WI38 (cell line): ENCODE measurements around the gene DNAH1.

ENCODE experiments used
- H3K4me3 ChIP-seq: 2 replicates; pipeline ENCODE4 v1.5.1; 2011; ENCODE audit warnings: low read depth, mild to moderate bottlenecking, control low read depth, low read length
- CTCF ChIP-seq: IDR thresholded peaks from 2 replicates; pipeline ENCODE4 v1.5.1; 2012; ENCODE audit warnings: low read depth, mild to moderate bottlenecking, control low read depth, low read length

DNAH1 gene

GRCh38 chr3:52350416-52350815 is 34.3 kb downstream of the DNAH1 start:
- H3K4me3 ChIP-seq: no peak overlapping the region
- TF ChIP-seq CTCF: no peak

GRCh38 chr3:52350981-52351761 is 35.1 kb downstream of the DNAH1 start:
- no peak for TF ChIP-seq CTCF
- no peak overlapping the region for H3K4me3 ChIP-seq

- no peak overlapping the region for H3K4me3 ChIP-seq
- no peak for TF ChIP-seq CTCF
Measured at GRCh38 chr3:52351762-52352368, 35.7 kb downstream of the DNAH1 start.

GRCh38 chr3:52352566-52352965 is 36.4 kb downstream of the DNAH1 start:
- TF ChIP-seq CTCF: no peak
- H3K4me3 ChIP-seq: no peak overlapping the region

- TF ChIP-seq CTCF: no peak
- no peak overlapping the region for H3K4me3 ChIP-seq
Measured at GRCh38 chr3:52353291-52353855, 37.3 kb downstream of the DNAH1 start.

GRCh38 chr3:52354676-52355075 is 38.6 kb downstream of the DNAH1 start:
- H3K4me3 ChIP-seq: no peak overlapping the region
- TF ChIP-seq CTCF: no peak

GRCh38 chr3:52355526-52355925 is 39.4 kb downstream of the DNAH1 start:
- no peak overlapping the region for H3K4me3 ChIP-seq
- TF ChIP-seq CTCF: no peak
